HG03280 (cell line): ENCODE data around the gene SVOPL.

Experiments
- ATAC-seq: cut with Tn5 transposase; IDR thresholded peaks from one replicate; pipeline ENCODE4 v1.9.1; 2021; ENCODE audit warnings: mild to moderate bottlenecking, moderate library complexity; ENCODE audit not compliant: unreplicated experiment

SVOPL gene

GRCh38 chr7:138565451-138566114 lies 135.6 kb downstream of the SVOPL start:
- no peak for ATAC-seq

DNA sequence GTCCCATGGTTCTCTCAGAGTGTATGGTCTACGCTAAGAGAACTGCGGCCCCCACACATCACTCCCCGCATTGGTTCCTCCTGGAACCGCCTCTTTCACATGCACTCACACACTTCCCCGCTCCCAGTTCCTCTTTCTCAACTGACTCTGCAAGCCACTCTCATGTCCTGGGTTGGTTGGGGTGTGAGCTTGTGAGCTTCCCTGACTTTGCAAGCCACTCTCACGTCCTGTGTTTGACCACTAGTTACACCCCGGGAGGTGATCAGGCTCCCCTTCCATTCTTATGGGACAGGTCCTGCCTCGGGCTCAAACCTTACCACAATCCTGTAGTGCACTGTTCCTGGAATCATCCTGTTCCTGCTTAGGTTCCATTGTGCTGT lies 136.1 kb downstream of the SVOPL start:
- ATAC-seq: no peak

DNA sequence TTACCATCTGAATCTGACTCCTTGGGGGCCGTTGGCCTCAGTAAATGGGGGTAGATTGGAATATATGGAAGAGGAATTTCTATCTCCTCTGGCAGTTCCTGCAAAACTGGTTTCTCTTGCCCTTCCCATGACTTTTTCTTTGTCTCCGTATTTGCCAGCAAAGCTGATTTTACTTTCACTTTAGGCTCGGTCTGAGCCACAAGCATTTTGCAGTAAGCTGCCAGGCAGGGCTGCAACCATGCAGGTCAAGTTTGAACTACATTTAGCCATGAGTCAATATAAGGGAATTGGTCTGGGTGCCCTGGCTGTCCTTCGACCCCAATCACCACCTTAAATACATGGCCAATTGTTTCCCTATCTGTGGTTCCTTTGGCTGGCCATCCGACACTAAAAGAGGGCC lies 136.8 kb downstream of the SVOPL start:
- ATAC-seq: no peak

DNA sequence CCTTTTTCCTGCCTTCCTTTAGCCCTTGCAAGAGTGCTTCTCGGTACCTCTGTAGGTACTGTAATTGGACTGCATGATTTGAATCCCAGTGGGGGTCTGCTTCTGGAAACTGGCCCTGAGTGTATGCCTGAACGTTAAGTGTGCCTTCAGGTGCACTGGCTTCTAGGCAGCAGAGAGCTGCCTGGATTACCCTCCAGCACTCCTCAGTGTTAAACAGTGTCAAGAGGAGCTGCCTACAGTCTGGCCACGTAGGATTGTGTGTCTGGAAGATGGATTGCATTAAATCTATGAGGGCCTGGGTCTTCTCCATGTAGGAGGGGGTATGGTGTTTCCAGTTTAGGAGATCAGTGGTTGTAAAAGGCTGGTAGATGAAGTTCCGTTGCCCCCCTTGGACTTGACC lies 137.4 kb downstream of the SVOPL start:
- ATAC-seq: no peak

DNA sequence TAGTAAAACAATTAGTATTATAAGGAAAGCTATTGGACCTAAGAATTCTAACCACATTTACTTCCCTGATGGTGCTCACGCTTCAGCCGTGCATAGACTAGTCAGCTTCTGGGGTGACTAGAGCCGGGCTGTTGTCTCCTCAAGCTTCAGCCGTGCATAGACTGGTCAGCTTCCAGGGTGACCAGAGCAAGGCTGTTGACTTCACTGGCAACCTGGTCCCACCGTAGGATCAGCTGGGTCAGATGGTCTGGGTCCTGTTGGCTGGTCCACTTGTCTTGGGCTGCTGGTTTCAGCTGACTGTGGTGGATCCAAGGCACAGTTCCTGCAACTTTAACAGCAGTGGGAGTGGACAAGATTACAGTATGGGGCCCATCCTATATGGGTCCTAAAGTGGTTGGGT lies 141.7 kb downstream of the SVOPL start:
- no peak for ATAC-seq

DNA sequence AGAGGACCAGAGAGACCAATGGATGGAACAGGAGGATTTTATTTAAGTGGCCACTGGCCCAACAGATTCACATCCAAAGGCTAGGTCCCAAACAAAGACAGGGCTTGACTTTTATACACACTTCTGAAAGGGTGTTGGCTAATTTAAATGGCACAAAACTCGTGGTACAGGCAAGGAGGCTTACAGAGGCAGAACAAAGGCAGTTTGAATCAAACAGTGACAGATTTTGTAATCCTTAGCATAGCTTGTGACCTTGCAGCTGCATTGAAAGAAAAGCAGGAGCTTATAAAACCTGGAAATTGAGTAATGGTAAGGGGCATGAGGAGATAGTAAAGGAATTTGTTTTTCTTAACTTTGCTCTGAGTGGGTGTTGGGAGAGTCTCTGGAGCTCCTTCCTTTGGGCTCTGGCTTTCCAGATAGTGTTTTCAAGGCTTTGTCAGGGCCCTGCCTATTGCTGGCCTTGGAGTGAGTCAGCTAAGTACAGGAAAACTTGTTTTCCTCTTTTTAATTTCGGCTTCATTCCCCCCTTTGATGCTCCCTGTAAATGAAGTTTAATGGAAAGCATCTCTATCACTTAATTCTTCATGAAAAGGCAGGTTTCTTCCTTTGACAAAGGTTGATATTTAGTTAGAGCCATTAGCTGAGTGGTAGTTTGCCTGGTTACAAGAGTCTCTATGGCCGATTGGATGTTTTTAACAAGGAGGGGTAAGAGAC lies 144.2 kb downstream of the SVOPL start:
- no peak for ATAC-seq

DNA sequence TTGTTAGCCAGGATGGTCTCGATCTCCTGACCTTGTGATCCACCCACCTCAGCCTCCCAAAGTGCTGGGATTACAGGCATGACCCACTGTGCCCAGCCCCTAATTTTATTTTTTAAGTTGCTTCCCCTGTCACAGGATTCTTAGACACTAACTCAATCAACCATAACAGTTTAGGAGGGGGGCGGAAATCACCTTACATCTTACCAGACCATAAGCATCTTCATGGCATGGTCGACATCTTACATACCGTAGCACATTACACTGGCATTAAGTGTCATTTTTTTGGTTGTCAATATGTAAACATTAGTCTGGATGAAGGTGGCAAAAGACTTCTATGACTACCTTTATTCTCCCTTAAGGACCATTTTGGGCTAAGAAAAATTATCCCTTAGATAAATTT lies 145.5 kb downstream of the SVOPL start:
- ATAC-seq: no peak

DNA sequence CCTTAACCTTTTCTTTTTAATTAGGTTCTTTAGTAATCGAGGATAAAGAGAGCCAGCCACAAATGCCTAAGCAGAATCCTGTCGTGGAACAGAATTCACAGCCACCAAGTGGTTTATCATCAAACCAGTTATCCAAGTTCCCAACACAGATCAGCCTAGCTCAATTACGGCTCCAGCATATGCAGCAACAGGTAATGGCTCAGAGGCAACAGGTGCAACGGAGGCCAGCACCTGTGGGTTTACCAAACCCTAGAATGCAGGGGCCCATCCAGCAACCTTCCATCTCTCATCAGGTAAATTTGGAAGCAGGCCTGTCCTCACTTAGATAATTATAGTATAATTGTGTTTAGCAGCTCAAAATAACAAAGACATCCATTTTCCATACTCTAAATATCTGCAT lies 146.5 kb downstream of the SVOPL start:
- ATAC-seq: no peak

GRCh38 chr7:138553805-138554204 lies 147.4 kb downstream of the SVOPL start:
- no peak for ATAC-seq

- ATAC-seq: no peak
These were observed 150.1 kb downstream of the SVOPL start for GRCh38 chr7:138551102-138551501.

DNA sequence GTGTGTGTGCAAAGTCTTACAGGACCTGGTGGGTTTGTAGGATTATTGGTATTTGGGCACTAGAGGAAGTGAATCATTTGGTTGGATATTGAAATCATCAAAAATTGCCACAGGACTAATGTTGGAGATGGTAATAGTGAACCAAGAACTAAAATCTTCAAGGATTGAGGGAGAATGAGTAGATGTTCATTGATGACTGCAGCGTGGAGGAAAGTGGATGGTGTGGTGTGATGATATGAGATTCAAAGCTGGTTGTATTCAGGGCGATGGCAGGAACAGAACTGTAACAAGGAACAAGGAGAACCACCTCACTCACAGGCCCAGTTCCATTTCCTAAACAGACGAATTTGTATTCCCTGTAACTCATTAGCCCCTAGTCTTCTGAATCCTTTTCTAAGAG lies 150.8 kb downstream of the SVOPL start:
- no peak for ATAC-seq

- ATAC-seq: no peak
These were observed 152.1 kb downstream of the SVOPL start for GRCh38 chr7:138549082-138549481.

DNA sequence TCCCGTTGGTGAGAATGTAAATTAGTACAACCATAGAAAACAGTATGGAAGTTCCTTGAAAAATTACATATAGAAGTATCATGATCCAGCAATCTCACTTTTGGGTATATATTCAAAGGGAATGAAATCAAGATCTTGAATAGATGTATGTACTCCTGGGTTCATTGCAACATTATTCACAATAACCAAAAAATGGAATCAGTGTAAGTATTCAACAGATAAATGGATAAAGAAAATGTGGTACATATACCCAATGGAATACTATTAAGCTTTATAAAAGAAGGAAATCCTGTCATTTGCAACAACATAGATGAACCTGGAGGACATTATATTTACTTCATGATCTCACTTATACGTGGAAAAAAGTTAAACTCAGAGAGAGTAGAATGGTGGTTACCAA lies 154.3 kb downstream of the SVOPL start:
- no peak for ATAC-seq

DNA sequence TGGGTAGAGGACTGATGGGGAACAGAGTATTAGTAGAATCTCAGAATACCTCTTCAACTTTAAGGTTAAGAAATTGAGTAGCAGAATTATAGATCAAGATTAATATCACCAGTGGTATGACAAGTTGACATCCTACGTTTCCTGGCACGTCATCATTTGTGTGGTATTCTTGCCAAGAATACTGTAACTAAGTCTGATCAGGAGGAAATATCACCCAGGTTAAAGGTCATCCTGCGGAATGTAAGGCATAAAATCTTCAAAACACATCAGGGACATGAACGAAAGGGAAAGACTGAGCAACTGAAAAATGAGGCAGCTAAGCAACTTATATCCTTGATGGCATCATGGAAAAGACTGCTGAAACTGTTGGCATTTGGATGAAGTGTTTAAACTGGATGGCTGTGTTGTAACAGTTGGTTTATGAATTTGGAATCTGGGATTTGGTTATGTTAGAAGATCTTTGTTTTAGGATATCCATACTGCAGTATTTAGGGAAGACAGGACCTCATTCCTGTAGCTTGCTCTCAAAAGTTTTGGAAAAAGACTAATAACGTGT lies 155.0 kb downstream of the SVOPL start:
- ATAC-seq: no peak

- no peak for ATAC-seq
These were observed 156.0 kb downstream of the SVOPL start for GRCh38 chr7:138545123-138545522.
